IMR-90 (cell line): ENCODE data around the gene PXN. TPM values are rescaled to one million over a fixed set of nuclear protein-coding genes. Genes with fewer than 3 reads are reported as not detected.
A peak's percentile ranks its signal among the peaks of the same experiment; 100 is the strongest.

Experiments
- ATAC-seq: fragments of 200-7000 bp; cut with Tn5 transposase; 2 replicates; pipeline ENCODE4 v1.9.1; 2020; ENCODE audit warnings: low read depth, mild to moderate bottlenecking, moderate library complexity
- BruUV-seq: library from RNA; stranded (reverse); fragments of 400-500 nt; replicated peaks from 2 replicates; lab custom pipeline; 2021; lab: Mats Ljungman, UMichigan
- CTCF ChIA-PET: fragments of 300-600 bp; formaldehyde crosslinking; extraction: SDS; loops from one replicate; lab custom pipeline; 2021; ENCODE audit warnings: antibody characterized with exemption; lab: Yijun Ruan, JAX
- POLR2A ChIA-PET: fragments of 300-600 bp; sonication (Branson Sonifier 250); formaldehyde crosslinking; loops from one replicate; lab custom pipeline; 2022; ENCODE audit warnings: antibody characterized with exemption; ENCODE audit not compliant: unreplicated experiment; lab: Charles Lee
- DNase-seq: peaks from one replicate; pipeline ENCODE4 v3.0.0; 2013
- H2AFZ ChIP-seq: replicated peaks from 2 replicates; pipeline ENCODE3; 2013; ENCODE audit warnings: low read length, mild to moderate bottlenecking; ENCODE audit not compliant: poor library complexity
- H2AK5ac ChIP-seq: 2 replicates; pipeline ENCODE4 v1.6.1; 2013; ENCODE audit warnings: low read depth, low read length, inconsistent platforms
- H2AK9ac ChIP-seq: replicated peaks from 2 replicates; pipeline ENCODE3; 2013; ENCODE audit warnings: mild to moderate bottlenecking, low read depth, low read length, moderate library complexity; ENCODE audit not compliant: poor library complexity
- H2BK120ac ChIP-seq: 2 replicates; pipeline ENCODE4 v1.6.1; 2013; ENCODE audit warnings: low read depth, low read length, inconsistent platforms
- H2BK15ac ChIP-seq: 3 replicates; pipeline ENCODE4 v1.6.1; 2013; ENCODE audit warnings: low read depth, low read length, inconsistent platforms
- H2BK20ac ChIP-seq: 2 replicates; pipeline ENCODE4 v1.6.1; 2013; ENCODE audit warnings: low read depth, mild to moderate bottlenecking, inconsistent platforms, low read length, moderate library complexity
- H2BK5ac ChIP-seq: 2 replicates; pipeline ENCODE4 v1.6.1; 2013; ENCODE audit warnings: mild to moderate bottlenecking, low read depth, low read length, inconsistent platforms; ENCODE audit not compliant: poor library complexity, severe bottlenecking
- H3K14ac ChIP-seq: replicated peaks from 2 replicates; pipeline ENCODE4 v1.6.1; 2013; ENCODE audit warnings: low read depth, low read length, inconsistent platforms
- H3K18ac ChIP-seq: 2 replicates; pipeline ENCODE4 v1.6.1; 2013; ENCODE audit warnings: low read depth, low read length, control low read depth
- H3K23ac ChIP-seq: 2 replicates; pipeline ENCODE4 v1.6.1; 2013; ENCODE audit warnings: low read depth, low read length, inconsistent platforms
- H3K27ac ChIP-seq: 2 replicates; pipeline ENCODE4 v1.5.1; 2013; ENCODE audit warnings: mild to moderate bottlenecking, control low read depth, low read length; ENCODE audit not compliant: insufficient read depth
- H3K27me3 ChIP-seq: 2 replicates; pipeline ENCODE4 v1.6.1; 2013; ENCODE audit warnings: low read length; ENCODE audit not compliant: control insufficient read depth, insufficient read depth
- H3K36me3 ChIP-seq: 2 replicates; pipeline ENCODE4 v1.6.1; 2013; ENCODE audit warnings: low read length, mixed read lengths; ENCODE audit not compliant: control insufficient read depth, insufficient read depth
- H3K4ac ChIP-seq: 2 replicates; pipeline ENCODE4 v1.6.1; 2013; ENCODE audit warnings: low read depth, low read length, inconsistent platforms
- H3K4me1 ChIP-seq: 2 replicates; pipeline ENCODE4 v1.6.1; 2013; ENCODE audit warnings: low read length, mixed read lengths; ENCODE audit not compliant: control insufficient read depth, insufficient read depth
- H3K4me2 ChIP-seq: 2 replicates; pipeline ENCODE4 v1.6.1; 2013; ENCODE audit warnings: low read depth, mild to moderate bottlenecking, control low read depth, low read length, moderate library complexity
- H3K4me3 ChIP-seq: 2 replicates; pipeline ENCODE4 v1.5.1; 2013; ENCODE audit warnings: low read depth, mild to moderate bottlenecking, control low read depth, low read length, moderate library complexity; ENCODE audit not compliant: insufficient read depth
- H3K56ac ChIP-seq: 2 replicates; pipeline ENCODE4 v1.6.1; 2013; ENCODE audit warnings: low read length, inconsistent platforms; ENCODE audit not compliant: insufficient read depth; ENCODE audit errors: extremely low read depth
- H3K79me1 ChIP-seq, 2 experiments: 2 replicates each; pipeline ENCODE4 v1.6.1; 2013; ENCODE audit warnings: low read length in 2 of 2, inconsistent platforms in 1 of 2, low read depth in 1 of 2
- H3K9ac ChIP-seq: 2 replicates; pipeline ENCODE4 v1.6.1; 2013; ENCODE audit warnings: low read depth, low read length, control low read depth
- H3K9me1 ChIP-seq: 2 replicates; pipeline ENCODE4 v1.6.1; 2013; ENCODE audit warnings: low read length, inconsistent platforms; ENCODE audit not compliant: insufficient read depth
- H3K9me3 ChIP-seq: 2 replicates; pipeline ENCODE4 v1.6.1; 2013; ENCODE audit warnings: low read length; ENCODE audit not compliant: control insufficient read depth, insufficient read depth
- H4K20me1 ChIP-seq: 2 replicates; pipeline ENCODE4 v1.6.1; 2013; ENCODE audit warnings: low read length, inconsistent platforms; ENCODE audit not compliant: insufficient read depth
- H4K5ac ChIP-seq: 2 replicates; pipeline ENCODE4 v1.6.1; 2013; ENCODE audit warnings: mild to moderate bottlenecking, low read depth, low read length, control low read depth
- H4K8ac ChIP-seq, 2 experiments: 2 replicates each; pipeline ENCODE4 v1.6.1; 2013; ENCODE audit warnings: low read depth in 2 of 2, low read length in 2 of 2, control low read depth in 1 of 2, inconsistent platforms in 1 of 2
- H4K91ac ChIP-seq: 2 replicates; pipeline ENCODE4 v1.6.1; 2013; ENCODE audit warnings: low read depth, low read length, inconsistent platforms; ENCODE audit not compliant: insufficient read depth
- BHLHE40 ChIP-seq: fragments of 150-350 bp; IDR thresholded peaks from 2 replicates; pipeline ENCODE4 v1.6.1; 2016; ENCODE audit warnings: mild to moderate bottlenecking, low read depth, low read length
- CEBPB ChIP-seq: IDR thresholded peaks from 2 replicates; pipeline ENCODE4 v1.6.1; 2012; ENCODE audit warnings: low read depth, low read length, improper control_type of control experiment
- FOS ChIP-seq: fragments of 150-350 bp; IDR thresholded peaks from 2 replicates; pipeline ENCODE4 v1.6.1; 2016; ENCODE audit warnings: low read depth, low read length
- MAFK ChIP-seq: IDR thresholded peaks from 2 replicates; pipeline ENCODE4 v1.6.1; 2012; ENCODE audit warnings: low read depth, low read length, improper control_type of control experiment
- MXI1 ChIP-seq: IDR thresholded peaks from 2 replicates; pipeline ENCODE4 v1.6.1; 2012; ENCODE audit warnings: low read depth, mild to moderate bottlenecking, low read length, moderate library complexity, borderline replicate concordance
- SMC3 ChIP-seq: fragments of 150-350 bp; IDR thresholded peaks from 2 replicates; pipeline ENCODE4 v1.6.1; 2016; ENCODE audit warnings: low read depth, mild to moderate bottlenecking, antibody characterized with exemption, low read length, moderate library complexity
- WGBS, 2 experiments: methylation state at CpG; one replicate each; pipeline versions ENCODE4 v1.1.5 to v1.1.7; 2013; ENCODE audit warnings: missing lambda C conversion rate in 2 of 2; ENCODE audit not compliant: insufficient read length in 1 of 2; ENCODE audit errors: extremely low coverage in 2 of 2; 5-methylcytosine and 5-hydroxymethylcytosine counted together
- dilution Hi-C: fragments of 300-500 bp; cut with HindIII; formaldehyde crosslinking; loops from one replicate; pipeline ENCODE4 v1.14.3; 2018; ENCODE audit warnings: low sequenced_read_pairs; ENCODE audit not compliant: unreplicated experiment
- in situ Hi-C: fragments of 300-500 bp; cut with MboI; formaldehyde crosslinking; loops from 3 replicates; pipeline ENCODE4 v1.14.3; 2019; ENCODE audit warnings: low sequenced_read_pairs, inconsistent platforms, mixed read lengths
- intact Hi-C: fragments of 100-400 bp; cut with micrococcal nuclease; formaldehyde crosslinking; loops from 2 replicates; pipeline ENCODE4 v1.10.0; 2022
- polyA plus RNA-seq, 3 experiments: library from polyadenylated mRNA; depleted of rRNA; stranded (reverse); fragments of >200 nt; gene quantifications; 2 replicates each; pipeline ENCODE4 v1.2.3, GENCODE V29; 2012; ENCODE audit warnings: low replicate concordance in 1 of 3
- total RNA-seq: library from RNA; depleted of rRNA; stranded (reverse); fragments of >200 nt; gene quantifications from 2 replicates; pipeline ENCODE4 v1.2.3, GENCODE V29; 2012

PXN gene
- total and polyA plus RNA-seq, 2 of the 4 experiments (the other 2 are of a cell fraction): 46.6 to 134 TPM

DNA sequence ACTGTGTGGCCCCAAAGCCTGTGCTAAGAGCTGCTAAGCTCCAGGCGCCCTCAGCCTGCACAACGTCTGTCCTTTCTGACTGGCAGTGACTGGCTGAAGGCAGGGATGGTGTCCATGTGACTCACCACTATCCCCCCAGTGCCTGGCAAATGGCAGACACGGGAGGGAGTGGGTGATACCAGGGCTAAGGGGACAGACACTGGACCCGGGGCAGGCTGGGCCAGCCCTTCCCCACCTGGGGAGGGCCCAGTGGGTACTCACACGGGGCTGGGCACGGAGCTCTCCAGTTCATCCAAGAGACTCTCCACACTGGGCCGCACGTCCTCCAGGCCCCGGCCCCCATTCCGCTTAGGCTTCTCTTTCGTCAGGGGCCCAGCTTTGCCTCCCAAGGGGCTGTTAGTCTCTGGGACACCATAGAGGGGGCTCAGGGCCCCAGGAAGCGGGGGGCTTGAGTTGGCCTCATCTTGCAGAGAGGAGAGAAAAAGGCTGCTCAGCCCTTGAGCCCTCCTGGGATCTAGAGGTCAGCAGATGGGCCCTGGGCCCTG lies 43.2 kb downstream of the PXN start:
- dilution Hi-C loops: no loop called here
- ChIA-PET POLR2A (interaction anchor here (1.7 kb wide), 1 partner anchor 22 kb away, joined by 8 read pairs; the partner anchor contains the start of gene RPLP0), CTCF (interaction anchor here (1.0 kb wide), 1 partner anchor 21 kb away, joined by 3 read pairs; the partner anchor contains the start of gene RPLP0)
- no TSS peak for BruUV-seq
- H4K91ac ChIP-seq: no peak overlapping the region
- H2BK5ac ChIP-seq: no peak overlapping the region
- H2AK9ac ChIP-seq: peak overlapping the region; percentile 42
- H2BK120ac ChIP-seq: no peak overlapping the region
- H2BK15ac ChIP-seq: no peak overlapping the region
- no peak overlapping the region for H2AK5ac ChIP-seq
- no peaks in the 10 kb centered on the region for H3K27me3 ChIP-seq
- no peak overlapping the region for H4K5ac ChIP-seq
- ATAC-seq (no peak), DNase-seq (no peak)
- TF ChIP-seq CEBPB (no peak), SMC3 (no peak), MXI1 (no peak), MAFK (no peak), FOS (no peak), BHLHE40 (no peak)
- H3K4me2 ChIP-seq: no peak overlapping the region
- no peak overlapping the region for H2AFZ ChIP-seq
- no peak overlapping the region for H3K4me3 ChIP-seq
- no peaks in the 10 kb centered on the region for H3K9me1 ChIP-seq
- H3K79me1 ChIP-seq: peaks cover 29 to 77% of the 10 kb centered on the region in 2 experiments
- no peak overlapping the region for H3K56ac ChIP-seq
- H2BK20ac ChIP-seq: no peak overlapping the region
- H4K20me1 ChIP-seq: peaks cover 37% of the 10 kb centered on the region
- H3K4ac ChIP-seq: no peak overlapping the region
- H3K9me3 ChIP-seq: no peaks in the 10 kb centered on the region
- H3K36me3 ChIP-seq: peaks cover 61% of the 10 kb centered on the region
- H3K18ac ChIP-seq: no peak overlapping the region
- no peak overlapping the region for H3K23ac ChIP-seq
- H3K27ac ChIP-seq: no peak overlapping the region
- in situ Hi-C loops: no loop called here
- H3K9ac ChIP-seq: no peak overlapping the region
- H3K4me1 ChIP-seq: peaks cover 9% of the 10 kb centered on the region
- no peak overlapping the region for H3K14ac ChIP-seq
- intact Hi-C loops: no loop called here
- 97% methylated on average over 6 of the region's 12 CpGs; no CpG with 5 or more reads in 1 of the 2 experiments for WGBS, 2 experiments
- no peak overlapping the region for H4K8ac ChIP-seq
